Gastroesophageal sphincter (tissue), 3 donors: ENCODE data around the gene FRMPD4.

Source experiments
- CTCF ChIP-seq, 4 experiments: fragments of 200-600 bp in 2 of 4; fragments of 450-650 bp in 2 of 4; sonication (generic) in 1 of 4; IDR thresholded peaks; one replicate each; pipeline ENCODE4 v1.5.1; 2017 to 2019; ENCODE audit warnings: antibody characterized with exemption in 4 of 4, mild to moderate bottlenecking in 2 of 4, moderate library complexity in 2 of 4
- EP300 ChIP-seq: sonication (generic); formaldehyde crosslinking; IDR thresholded peaks from one replicate; pipeline ENCODE4 v1.6.1; 2017; ENCODE audit warnings: antibody characterized with exemption, mild to moderate bottlenecking
- POLR2A ChIP-seq, 2 donors: fragments of 450-650 bp; IDR thresholded peaks; one replicate each; pipeline ENCODE4 v1.6.1; 2017; ENCODE audit warnings: antibody characterized with exemption in 2 of 2, mild to moderate bottlenecking in 2 of 2, moderate library complexity in 1 of 2
- POLR2AphosphoS5 ChIP-seq: sonication (generic); formaldehyde crosslinking; IDR thresholded peaks from one replicate; pipeline ENCODE4 v1.6.1; 2017; ENCODE audit warnings: antibody characterized with exemption

GRCh38 chrX:12352922-12353321 is 214.6 kb downstream of the FRMPD4 start:
- TF ChIP-seq POLR2AphosphoS5 (no peak), CTCF (IDR thresholded peaks at IDR 0.05) (no peak), POLR2A (IDR thresholded peaks at IDR 0.05) (no peak), EP300 (no peak)
